ENCODE measurements around the gene CRNN. TPM values are rescaled to one million over a fixed set of nuclear protein-coding genes. Genes with fewer than 3 reads are reported as not detected.

Gene CRNN
- total RNA-seq, 1 donor from 2014 or later: 349 TPM

DNA sequence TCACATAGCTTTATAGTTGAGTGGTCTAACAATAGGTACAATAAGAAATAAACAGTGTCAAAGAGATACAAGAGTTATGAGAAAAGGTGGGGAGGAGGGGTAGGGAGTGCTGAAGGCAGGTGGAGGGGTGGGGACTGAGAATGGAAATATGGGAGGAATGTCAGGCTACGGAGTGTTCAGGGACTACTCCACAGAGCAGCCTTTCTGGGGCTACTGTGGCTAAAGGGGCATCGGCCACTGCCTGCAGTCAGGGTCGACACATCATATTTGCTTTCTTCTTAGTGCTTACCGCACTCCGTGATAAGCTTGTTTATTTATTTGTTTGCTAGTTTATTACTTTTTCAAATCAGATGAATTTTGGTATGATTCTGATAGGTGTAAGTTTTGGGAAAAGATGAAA, 34.4 kb upstream of the CRNN start:
- Histone ChIP-seq H3K9me3 (no peaks in the 10 kb centered on the region), H3K4me1 (peaks cover 6% of the 10 kb centered on the region), H3K4me3 (no peak overlapping the region), H3K27me3 (no peaks in the 10 kb centered on the region), H3K36me3 (no peaks in the 10 kb centered on the region), H3K27ac (no peak overlapping the region)
- peak in 1 of 2 donors; percentile 56 for DNase-seq (ENCODE audit: extremely low spot score in 2 of 2)
- intact Hi-C loops (cut with DNase I): no loop called here
- TF ChIP-seq POLR2AphosphoS5 (IDR thresholded peaks at IDR 0.05; ENCODE audit: insufficient read depth in 1 of 2, low read depth in 1 of 2) (no peak), POLR2A (IDR thresholded peaks at IDR 0.05) (no peak)
- TF ChIP-seq, protein P1, sequence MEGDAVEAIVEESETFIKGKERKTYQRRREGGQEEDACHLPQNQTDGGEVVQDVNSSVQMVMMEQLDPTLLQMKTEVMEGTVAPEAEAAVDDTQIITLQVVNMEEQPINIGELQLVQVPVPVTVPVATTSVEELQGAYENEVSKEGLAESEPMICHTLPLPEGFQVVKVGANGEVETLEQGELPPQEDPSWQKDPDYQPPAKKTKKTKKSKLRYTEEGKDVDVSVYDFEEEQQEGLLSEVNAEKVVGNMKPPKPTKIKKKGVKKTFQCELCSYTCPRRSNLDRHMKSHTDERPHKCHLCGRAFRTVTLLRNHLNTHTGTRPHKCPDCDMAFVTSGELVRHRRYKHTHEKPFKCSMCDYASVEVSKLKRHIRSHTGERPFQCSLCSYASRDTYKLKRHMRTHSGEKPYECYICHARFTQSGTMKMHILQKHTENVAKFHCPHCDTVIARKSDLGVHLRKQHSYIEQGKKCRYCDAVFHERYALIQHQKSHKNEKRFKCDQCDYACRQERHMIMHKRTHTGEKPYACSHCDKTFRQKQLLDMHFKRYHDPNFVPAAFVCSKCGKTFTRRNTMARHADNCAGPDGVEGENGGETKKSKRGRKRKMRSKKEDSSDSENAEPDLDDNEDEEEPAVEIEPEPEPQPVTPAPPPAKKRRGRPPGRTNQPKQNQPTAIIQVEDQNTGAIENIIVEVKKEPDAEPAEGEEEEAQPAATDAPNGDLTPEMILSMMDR (IDR thresholded peaks at IDR 0.05): no peak

DNA sequence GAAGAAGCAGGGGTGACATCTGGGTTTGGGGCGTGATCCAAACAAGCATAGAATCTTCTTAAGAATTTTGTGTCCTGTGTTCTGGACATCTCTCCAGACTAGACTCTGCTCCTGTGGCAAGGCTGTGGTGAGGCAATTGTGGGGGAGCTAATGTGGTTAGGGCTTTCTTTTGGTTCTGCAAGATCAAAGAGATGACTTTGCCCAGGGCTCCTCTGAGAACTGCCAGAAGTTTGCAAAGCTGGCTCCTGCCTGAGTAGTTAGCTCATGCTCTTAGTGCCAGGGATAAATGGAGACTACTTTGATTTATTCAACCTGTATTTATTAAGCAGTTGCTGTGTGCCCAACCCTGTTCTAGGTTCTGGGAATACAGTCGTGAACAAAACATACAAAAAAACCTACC, 34.0 kb upstream of the CRNN start:
- H3K36me3 ChIP-seq: no peaks in the 10 kb centered on the region
- no peak for DNase-seq (ENCODE audit: extremely low spot score in 2 of 2)
- intact Hi-C loops (cut with DNase I): no loop called here
- no peaks in the 10 kb centered on the region for H3K9me3 ChIP-seq
- H3K4me3 ChIP-seq: no peak overlapping the region
- no peak overlapping the region for H3K27ac ChIP-seq
- TF ChIP-seq POLR2A (IDR thresholded peaks at IDR 0.05) (no peak), POLR2AphosphoS5 (IDR thresholded peaks at IDR 0.05; ENCODE audit: insufficient read depth in 1 of 2, low read depth in 1 of 2) (no peak)
- TF ChIP-seq, protein P1 (IDR thresholded peaks at IDR 0.05): no peak
- H3K4me1 ChIP-seq: peaks cover 6% of the 10 kb centered on the region
- H3K27me3 ChIP-seq: no peaks in the 10 kb centered on the region

DNA sequence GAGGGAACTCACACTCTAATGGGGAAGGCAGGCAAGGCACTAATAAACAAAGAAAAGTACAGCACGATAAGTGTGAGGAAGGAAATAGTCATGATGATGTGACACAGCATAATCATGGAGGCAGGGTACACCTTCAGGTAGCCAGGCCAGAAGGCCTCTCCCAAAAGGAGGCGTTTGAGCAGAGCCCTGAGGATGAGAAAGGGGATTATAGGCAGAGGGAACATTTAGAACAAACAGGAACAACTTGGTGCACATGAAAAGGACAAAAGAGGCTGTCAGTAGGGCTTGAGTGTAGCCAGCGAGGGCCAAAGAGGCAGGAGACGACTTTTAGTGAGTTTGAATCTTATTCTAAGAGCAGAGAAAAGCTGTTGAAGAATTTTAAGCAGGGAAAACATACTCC, 33.4 kb upstream of the CRNN start:
- intact Hi-C loops (cut with DNase I): no loop called here
- no peaks in the 10 kb centered on the region for H3K36me3 ChIP-seq
- no peak for TF ChIP-seq POLR2AphosphoS5 (IDR thresholded peaks at IDR 0.05; ENCODE audit: insufficient read depth in 1 of 2, low read depth in 1 of 2)
- TF ChIP-seq, protein P1 (IDR thresholded peaks at IDR 0.05): no peak
- no peak for TF ChIP-seq POLR2A (IDR thresholded peaks at IDR 0.05)
- DNase-seq (ENCODE audit: extremely low spot score in 2 of 2): peak in 1 of 2 donors; percentile 44
- no peaks in the 10 kb centered on the region for H3K27me3 ChIP-seq
- H3K9me3 ChIP-seq: no peaks in the 10 kb centered on the region
- H3K27ac ChIP-seq: no peak overlapping the region
- peaks cover 9% of the 10 kb centered on the region for H3K4me1 ChIP-seq
- H3K4me3 ChIP-seq: no peak overlapping the region

DNA sequence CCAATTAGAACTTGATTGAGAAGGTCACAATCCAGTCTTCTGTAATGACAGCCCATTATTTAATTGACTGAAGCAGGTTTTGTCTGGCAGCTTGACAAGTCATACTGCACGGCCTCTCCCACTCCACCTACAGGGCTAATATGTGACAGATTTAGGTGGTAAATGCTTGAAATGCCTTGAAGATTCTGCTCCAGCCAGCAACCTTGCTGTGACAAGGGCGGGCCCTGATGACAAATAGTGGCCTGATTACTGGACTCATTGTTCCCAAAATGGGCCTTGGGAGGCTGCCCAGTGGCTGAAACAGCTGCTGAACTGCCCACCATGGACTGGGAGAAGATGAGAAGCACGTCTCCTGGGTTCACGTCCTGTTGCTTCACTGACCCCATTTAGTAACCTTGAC, 30.0 kb upstream of the CRNN start:
- H3K9me3 ChIP-seq: no peaks in the 10 kb centered on the region
- H3K4me1 ChIP-seq: peaks cover 11% of the 10 kb centered on the region
- peak in 1 of 2 donors; percentile 29 for DNase-seq (ENCODE audit: extremely low spot score in 2 of 2)
- H3K27ac ChIP-seq: peak overlapping the region; percentile 36
- intact Hi-C loops (cut with DNase I): no loop called here
- TF ChIP-seq POLR2AphosphoS5 (IDR thresholded peaks at IDR 0.05; ENCODE audit: insufficient read depth in 1 of 2, low read depth in 1 of 2): no peak
- TF ChIP-seq POLR2A (IDR thresholded peaks at IDR 0.05): no peak
- TF ChIP-seq, protein P1 (IDR thresholded peaks at IDR 0.05): no peak
- H3K27me3 ChIP-seq: no peaks in the 10 kb centered on the region
- H3K36me3 ChIP-seq: no peaks in the 10 kb centered on the region
- H3K4me3 ChIP-seq: no peak overlapping the region

DNA sequence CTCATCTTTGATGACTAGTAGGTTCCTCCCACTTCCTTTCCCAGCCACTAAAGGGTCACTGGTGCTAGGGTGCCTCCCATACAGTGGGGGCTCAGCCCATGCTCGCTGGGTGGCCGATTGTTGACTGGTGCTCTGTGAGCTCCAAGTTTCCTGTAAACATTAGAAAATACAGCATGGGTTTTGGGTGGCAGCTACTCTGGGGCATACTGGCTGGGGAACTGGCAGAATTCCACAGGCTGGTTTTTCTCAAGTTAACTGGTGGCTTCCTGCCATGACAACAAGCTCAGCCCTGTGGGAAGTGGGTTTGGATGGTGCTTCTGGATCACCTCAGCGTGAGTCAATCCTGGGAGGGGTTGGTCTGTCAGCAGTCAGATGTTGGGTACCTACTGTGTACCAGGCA, 28.7 kb upstream of the CRNN start:
- Histone ChIP-seq H3K4me3 (no peak overlapping the region), H3K27me3 (no peaks in the 10 kb centered on the region), H3K4me1 (peaks cover 11% of the 10 kb centered on the region), H3K36me3 (no peaks in the 10 kb centered on the region), H3K27ac (peak overlapping the region; percentile 44), H3K9me3 (no peaks in the 10 kb centered on the region)
- DNase-seq (ENCODE audit: extremely low spot score in 2 of 2): peak in 1 of 2 donors; percentile 82
- TF ChIP-seq, protein P1 (IDR thresholded peaks at IDR 0.05): no peak
- peak in 1 of 2 donors; percentile 57 for TF ChIP-seq POLR2AphosphoS5 (IDR thresholded peaks at IDR 0.05; ENCODE audit: insufficient read depth in 1 of 2, low read depth in 1 of 2)
- no peak for TF ChIP-seq POLR2A (IDR thresholded peaks at IDR 0.05)
- intact Hi-C loops (cut with DNase I): no loop called here

Measured in vagina (tissue), 2 donors.